Neural cell (in vitro differentiated cells): ENCODE data around the gene YWHAQ. TPM values are rescaled to one million over a fixed set of nuclear protein-coding genes. Genes with fewer than 3 reads are reported as not detected.

Experiments
- H2AFZ ChIP-seq: fragments of 200-600, 300-800 bp; sonication (generic), shearing (Covaris generic); 2 replicates; pipeline ENCODE4 v1.6.0; 2014; ENCODE audit warnings: low read depth, mild to moderate bottlenecking, antibody characterized with exemption, low read length, moderate library complexity
- H3F3A ChIP-seq: fragments of 200-600 bp; shearing (Covaris generic); 2 replicates; pipeline ENCODE4 v1.6.1; 2016; ENCODE audit warnings: mild to moderate bottlenecking, moderate library complexity, mixed read lengths, antibody characterized with exemption, low read length; ENCODE audit not compliant: insufficient read depth, poor library complexity, severe bottlenecking
- H3K27ac ChIP-seq: fragments of 200-600, 300-800 bp; sonication (generic), shearing (Covaris generic); 2 replicates; pipeline ENCODE4 v1.5.1; 2014; ENCODE audit warnings: mild to moderate bottlenecking, low read length, moderate library complexity
- H3K27me3 ChIP-seq: fragments of 300-800, 200-600 bp; sonication (generic), shearing (Covaris generic); 2 replicates; pipeline ENCODE4 v1.6.0; 2014; ENCODE audit warnings: mild to moderate bottlenecking, low read depth, low read length, moderate library complexity; ENCODE audit not compliant: insufficient read depth
- H3K36me3 ChIP-seq: fragments of 300-800, 200-600 bp; sonication (generic), shearing (Covaris generic); 2 replicates; pipeline ENCODE4 v1.5.1; 2014; ENCODE audit warnings: mild to moderate bottlenecking, antibody characterized with exemption, low read length, moderate library complexity; ENCODE audit not compliant: insufficient read depth
- H3K4me2 ChIP-seq: fragments of 300-800, 200-600 bp; sonication (generic), shearing (Covaris generic); 2 replicates; pipeline ENCODE4 v1.6.0; 2014; ENCODE audit warnings: mild to moderate bottlenecking, low read length
- H3K4me3 ChIP-seq: fragments of 300-800, 200-600 bp; sonication (generic), shearing (Covaris generic); 2 replicates; pipeline ENCODE4 v1.5.1; 2014; ENCODE audit warnings: mild to moderate bottlenecking, low read length, moderate library complexity
- H3K79me2 ChIP-seq: fragments of 200-600 bp; shearing (Covaris generic); replicated peaks from 2 replicates; pipeline ENCODE4 v1.6.0; 2014; ENCODE audit warnings: mild to moderate bottlenecking, low read length, moderate library complexity; ENCODE audit not compliant: insufficient read depth
- H3K9ac ChIP-seq: fragments of 300-800, 200-600 bp; sonication (generic), shearing (Covaris generic); 2 replicates; pipeline ENCODE4 v1.6.1; 2016; ENCODE audit warnings: mild to moderate bottlenecking, low read length, mixed read lengths
- H3K9me2 ChIP-seq: fragments of 200-600 bp; shearing (Covaris generic); 2 replicates; pipeline ENCODE4 v1.6.1; 2016; ENCODE audit warnings: mild to moderate bottlenecking, low read length, mixed read lengths; ENCODE audit not compliant: insufficient read depth
- H3K9me3 ChIP-seq: fragments of 200-600, 300-800 bp; sonication (generic), shearing (Covaris generic); 2 replicates; pipeline ENCODE4 v1.6.1; 2016; ENCODE audit warnings: mild to moderate bottlenecking, mixed run types, low read length, moderate library complexity, mixed read lengths
- H4K20me1 ChIP-seq: fragments of 200-600 bp; shearing (Covaris generic); 2 replicates; pipeline ENCODE4 v1.6.1; 2016; ENCODE audit warnings: mild to moderate bottlenecking, mixed run types; ENCODE audit not compliant: insufficient read depth
- EP300 ChIP-seq: fragments of 450-650 bp; conservative IDR thresholded peaks from 2 replicates; pipeline ENCODE4 v1.6.1; 2014; ENCODE audit warnings: antibody characterized with exemption, mild to moderate bottlenecking, moderate library complexity; ENCODE audit not compliant: poor library complexity, severe bottlenecking
- EZH2 ChIP-seq: fragments of 200-600, 300-800 bp; shearing (Covaris generic), sonication (generic); IDR thresholded peaks from 2 replicates; pipeline ENCODE4 v1.6.1; 2014; ENCODE audit warnings: antibody characterized with exemption, low read length, borderline replicate concordance, mild to moderate bottlenecking; ENCODE audit not compliant: insufficient read depth, poor library complexity, severe bottlenecking
- MXI1 ChIP-seq: fragments of 450-650 bp; conservative IDR thresholded peaks from 2 replicates; pipeline ENCODE4 v1.6.1; 2014; ENCODE audit warnings: antibody characterized with exemption, mild to moderate bottlenecking; ENCODE audit not compliant: poor library complexity, severe bottlenecking
- POLR2AphosphoS5 ChIP-seq: IDR thresholded peaks from 2 replicates; pipeline ENCODE4 v1.6.1; 2012
- RAD21 ChIP-seq: fragments of 450-650 bp; conservative IDR thresholded peaks from 2 replicates; pipeline ENCODE4 v1.6.1; 2014; ENCODE audit warnings: antibody characterized with exemption, mild to moderate bottlenecking, moderate library complexity
- SMC3 ChIP-seq: fragments of 450-650 bp; conservative IDR thresholded peaks from 2 replicates; pipeline ENCODE4 v1.6.1; 2014; ENCODE audit warnings: antibody characterized with exemption, mild to moderate bottlenecking, moderate library complexity; ENCODE audit not compliant: poor library complexity
- TAF1 ChIP-seq: IDR thresholded peaks from 2 replicates; pipeline ENCODE4 v1.6.1; 2012; ENCODE audit warnings: low read depth
- polyA plus RNA-seq: library from polyadenylated mRNA; depleted of rRNA; stranded (reverse); fragments of >200 nt; gene quantifications from 2 replicates; pipeline ENCODE4 v1.2.3, GENCODE V29; 2014
- TF ChIP-seq, protein P1 (sequence below): IDR thresholded peaks from 2 replicates; pipeline ENCODE4 v1.6.1; 2012; ENCODE audit warnings: borderline replicate concordance
- TF ChIP-seq, protein P2 (sequence below): fragments of 450-650 bp; IDR thresholded peaks from 2 replicates; pipeline ENCODE4 v1.5.1; 2014; ENCODE audit warnings: antibody characterized with exemption, mild to moderate bottlenecking, moderate library complexity; ENCODE audit not compliant: poor library complexity, severe bottlenecking

Gene YWHAQ
- polyA plus RNA-seq, 1 donor from 2014 or later, result 1,446 TPM

DNA sequence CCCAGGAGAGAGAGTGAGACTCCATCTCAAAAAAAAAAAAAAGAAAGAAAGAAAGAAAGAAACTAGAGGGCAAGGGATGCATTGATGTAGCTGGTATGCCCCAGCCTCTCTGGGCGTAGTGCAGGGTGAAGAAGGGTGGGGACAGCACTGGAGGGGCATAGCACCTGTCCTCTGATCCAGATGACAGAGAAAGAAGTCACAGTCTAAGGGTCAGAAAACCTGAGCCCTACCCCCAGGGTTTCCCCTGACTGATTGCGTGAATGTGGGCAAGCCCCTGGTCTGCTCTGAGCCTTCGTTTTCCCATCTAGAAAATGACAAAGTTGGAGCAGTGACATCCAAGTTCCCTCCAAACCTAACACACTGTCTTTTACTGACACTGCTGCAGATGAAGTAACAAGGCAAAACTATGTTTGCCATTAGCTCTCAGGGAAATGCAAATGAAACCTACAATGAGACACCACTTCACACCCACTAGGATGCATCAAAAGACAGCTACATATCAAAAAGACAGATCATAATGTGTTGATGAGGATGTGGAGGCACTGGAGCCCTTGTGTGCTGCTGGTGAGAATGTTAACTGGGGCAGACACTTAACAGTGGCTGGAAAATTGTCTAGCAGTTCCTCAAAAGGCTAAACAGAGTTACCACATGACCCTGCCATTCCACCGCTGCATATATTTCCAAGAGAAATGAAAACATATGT, 19.5 kb upstream of the YWHAQ start:
- H4K20me1 ChIP-seq, result no peaks in the 10 kb centered on the region
- peak overlapping the region; percentile 36 for H3K27ac ChIP-seq
- no peak overlapping the region for H2AFZ ChIP-seq
- no peaks in the 10 kb centered on the region for H3K79me2 ChIP-seq
- no peaks in the 10 kb centered on the region for H3K9me2 ChIP-seq
- no peak overlapping the region for H3K4me2 ChIP-seq
- peak overlapping the region; percentile 20 for H3K9ac ChIP-seq
- H3F3A ChIP-seq, result no peaks in the 10 kb centered on the region
- peak overlapping the region; percentile 25 for H3K4me3 ChIP-seq
- TF ChIP-seq RAD21 (peak; percentile 57), TAF1 (no peak), MXI1 (no peak), EP300 (peak; percentile 69), EZH2 (no peak), SMC3 (peak; percentile 44), POLR2AphosphoS5 (peak; percentile 54)
- TF ChIP-seq, protein P1, sequence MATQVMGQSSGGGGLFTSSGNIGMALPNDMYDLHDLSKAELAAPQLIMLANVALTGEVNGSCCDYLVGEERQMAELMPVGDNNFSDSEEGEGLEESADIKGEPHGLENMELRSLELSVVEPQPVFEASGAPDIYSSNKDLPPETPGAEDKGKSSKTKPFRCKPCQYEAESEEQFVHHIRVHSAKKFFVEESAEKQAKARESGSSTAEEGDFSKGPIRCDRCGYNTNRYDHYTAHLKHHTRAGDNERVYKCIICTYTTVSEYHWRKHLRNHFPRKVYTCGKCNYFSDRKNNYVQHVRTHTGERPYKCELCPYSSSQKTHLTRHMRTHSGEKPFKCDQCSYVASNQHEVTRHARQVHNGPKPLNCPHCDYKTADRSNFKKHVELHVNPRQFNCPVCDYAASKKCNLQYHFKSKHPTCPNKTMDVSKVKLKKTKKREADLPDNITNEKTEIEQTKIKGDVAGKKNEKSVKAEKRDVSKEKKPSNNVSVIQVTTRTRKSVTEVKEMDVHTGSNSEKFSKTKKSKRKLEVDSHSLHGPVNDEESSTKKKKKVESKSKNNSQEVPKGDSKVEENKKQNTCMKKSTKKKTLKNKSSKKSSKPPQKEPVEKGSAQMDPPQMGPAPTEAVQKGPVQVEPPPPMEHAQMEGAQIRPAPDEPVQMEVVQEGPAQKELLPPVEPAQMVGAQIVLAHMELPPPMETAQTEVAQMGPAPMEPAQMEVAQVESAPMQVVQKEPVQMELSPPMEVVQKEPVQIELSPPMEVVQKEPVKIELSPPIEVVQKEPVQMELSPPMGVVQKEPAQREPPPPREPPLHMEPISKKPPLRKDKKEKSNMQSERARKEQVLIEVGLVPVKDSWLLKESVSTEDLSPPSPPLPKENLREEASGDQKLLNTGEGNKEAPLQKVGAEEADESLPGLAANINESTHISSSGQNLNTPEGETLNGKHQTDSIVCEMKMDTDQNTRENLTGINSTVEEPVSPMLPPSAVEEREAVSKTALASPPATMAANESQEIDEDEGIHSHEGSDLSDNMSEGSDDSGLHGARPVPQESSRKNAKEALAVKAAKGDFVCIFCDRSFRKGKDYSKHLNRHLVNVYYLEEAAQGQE, result no peak
- TF ChIP-seq, protein P2, sequence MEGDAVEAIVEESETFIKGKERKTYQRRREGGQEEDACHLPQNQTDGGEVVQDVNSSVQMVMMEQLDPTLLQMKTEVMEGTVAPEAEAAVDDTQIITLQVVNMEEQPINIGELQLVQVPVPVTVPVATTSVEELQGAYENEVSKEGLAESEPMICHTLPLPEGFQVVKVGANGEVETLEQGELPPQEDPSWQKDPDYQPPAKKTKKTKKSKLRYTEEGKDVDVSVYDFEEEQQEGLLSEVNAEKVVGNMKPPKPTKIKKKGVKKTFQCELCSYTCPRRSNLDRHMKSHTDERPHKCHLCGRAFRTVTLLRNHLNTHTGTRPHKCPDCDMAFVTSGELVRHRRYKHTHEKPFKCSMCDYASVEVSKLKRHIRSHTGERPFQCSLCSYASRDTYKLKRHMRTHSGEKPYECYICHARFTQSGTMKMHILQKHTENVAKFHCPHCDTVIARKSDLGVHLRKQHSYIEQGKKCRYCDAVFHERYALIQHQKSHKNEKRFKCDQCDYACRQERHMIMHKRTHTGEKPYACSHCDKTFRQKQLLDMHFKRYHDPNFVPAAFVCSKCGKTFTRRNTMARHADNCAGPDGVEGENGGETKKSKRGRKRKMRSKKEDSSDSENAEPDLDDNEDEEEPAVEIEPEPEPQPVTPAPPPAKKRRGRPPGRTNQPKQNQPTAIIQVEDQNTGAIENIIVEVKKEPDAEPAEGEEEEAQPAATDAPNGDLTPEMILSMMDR, result peak; percentile 40
- H3K27me3 ChIP-seq, result no peaks in the 10 kb centered on the region
- no peaks in the 10 kb centered on the region for H3K9me3 ChIP-seq
- no peaks in the 10 kb centered on the region for H3K36me3 ChIP-seq

DNA sequence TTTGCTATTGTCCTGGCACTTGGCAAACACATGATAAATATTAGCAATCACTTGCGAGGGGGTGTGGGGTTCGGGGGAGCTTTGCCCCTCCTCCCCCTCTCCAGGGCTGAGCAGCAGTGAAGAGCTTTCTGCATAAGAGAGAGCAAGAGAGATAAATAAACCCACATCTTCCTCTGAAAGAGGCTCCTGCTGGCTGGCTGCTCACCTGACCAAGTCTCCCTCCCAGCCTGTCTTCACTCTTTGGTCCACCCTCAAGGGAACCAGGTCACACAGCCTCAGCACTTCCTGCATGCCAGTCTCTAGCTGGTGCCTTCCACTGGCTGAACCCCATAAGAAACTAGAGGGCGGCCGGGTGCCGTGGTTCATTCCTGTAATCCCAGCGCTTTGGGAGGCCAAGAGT, 18.5 kb upstream of the YWHAQ start:
- Histone ChIP-seq H3K4me2 (no peak overlapping the region), H3K4me3 (no peak overlapping the region), H3K27me3 (no peaks in the 10 kb centered on the region), H3K9me2 (no peaks in the 10 kb centered on the region), H3K27ac (no peak overlapping the region), H4K20me1 (no peaks in the 10 kb centered on the region), H3F3A (no peaks in the 10 kb centered on the region), H3K79me2 (no peaks in the 10 kb centered on the region), H3K36me3 (no peaks in the 10 kb centered on the region), H3K9ac (no peak overlapping the region), H2AFZ (no peak overlapping the region), H3K9me3 (no peaks in the 10 kb centered on the region)
- TF ChIP-seq MXI1, result no peak
- TF ChIP-seq EZH2, result no peak
